HFF-Myc (cell line): ENCODE data around the gene CD300LG.
A peak's percentile ranks its signal among the peaks of the same experiment; 100 is the strongest.

Experiments used
- DNase-seq: peaks from one replicate; pipeline ENCODE4 v3.0.0-alpha.2; 2011; ENCODE audit warnings: low read depth; ENCODE audit errors: extremely low read depth
- H3K4me3 ChIP-seq: replicated peaks from 2 replicates; pipeline ENCODE4 v1.5.1; 2011; ENCODE audit warnings: low read depth, mild to moderate bottlenecking, control low read depth, low read length
- CTCF ChIP-seq: IDR thresholded peaks from 2 replicates; pipeline ENCODE4 v1.5.1; 2012; ENCODE audit warnings: mild to moderate bottlenecking, low read depth, low read length, control low read depth; ENCODE audit errors: missing control alignments

The CD300LG gene

GRCh38 chr17:43877031-43877430 is 30.1 kb downstream of the CD300LG start:
- TF ChIP-seq CTCF: no peak
- H3K4me3 ChIP-seq: no peak overlapping the region
- no peak for DNase-seq

- no peak for TF ChIP-seq CTCF
- no peak for DNase-seq
- H3K4me3 ChIP-seq: no peak overlapping the region
Observed at GRCh38 chr17:43877451-43878155, 30.6 kb downstream of the CD300LG start.

GRCh38 chr17:43878260-43879175 is 31.5 kb downstream of the CD300LG start:
- H3K4me3 ChIP-seq: no peak overlapping the region
- peak; percentile 92 for TF ChIP-seq CTCF
- DNase-seq: peak; percentile 52

- DNase-seq: no peak
- TF ChIP-seq CTCF: no peak
Observed at GRCh38 chr17:43879723-43880419, 32.9 kb downstream of the CD300LG start.

GRCh38 chr17:43880420-43880991 is 33.5 kb downstream of the CD300LG start:
- TF ChIP-seq CTCF: peak; percentile 76
- no peak for DNase-seq
- H3K4me3 ChIP-seq: no peak overlapping the region

More at GRCh38 chr17:43879723-43880419, 32.9 kb downstream of the CD300LG start:
- no peak overlapping the region for H3K4me3 ChIP-seq

GRCh38 chr17:43881181-43881580 is 34.2 kb downstream of the CD300LG start:
- DNase-seq: no peak
- TF ChIP-seq CTCF: no peak
- H3K4me3 ChIP-seq: no peak overlapping the region
